NCI-H82 treated with DMSO at 0.1 percent for 48 hours (cell line): ENCODE data around the gene PGM2.

Experiments
- DNase-seq: peaks from one replicate; lab custom pipeline; 2025; ENCODE audit not compliant: unreplicated experiment; lab: John Stamatoyannopoulos, UW

The PGM2 gene

GRCh38 chr4:37896206-37896860 is 69.8 kb downstream of the PGM2 start:
- DNase-seq = no peak

GRCh38 chr4:37902212-37902611 is 75.7 kb downstream of the PGM2 start:
- no peak for DNase-seq

GRCh38 chr4:37902738-37903693 is 76.5 kb downstream of the PGM2 start:
- DNase-seq = no peak

GRCh38 chr4:37903901-37904300 is 77.4 kb downstream of the PGM2 start:
- DNase-seq = no peak

DNA sequence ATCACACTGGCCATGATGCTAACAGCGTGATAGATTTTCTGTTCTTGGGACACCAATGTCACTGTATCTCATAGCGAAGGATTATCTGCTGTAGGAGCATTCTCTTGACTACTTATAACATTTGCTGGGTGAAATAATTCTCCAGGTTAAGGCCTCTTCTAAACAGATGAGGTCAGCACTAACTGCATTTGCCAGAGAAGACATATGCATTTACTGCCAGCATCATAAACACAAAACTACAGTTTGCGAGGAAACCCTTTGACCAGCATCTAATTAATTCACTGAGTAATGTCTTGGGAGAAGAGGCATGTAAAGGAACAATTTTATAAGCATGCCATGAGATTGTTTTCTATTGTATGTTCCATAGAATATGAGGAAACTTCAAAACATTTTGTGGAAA is 78.3 kb downstream of the PGM2 start:
- DNase-seq = no peak

GRCh38 chr4:37905533-37906169 is 79.2 kb downstream of the PGM2 start:
- DNase-seq = no peak

DNA sequence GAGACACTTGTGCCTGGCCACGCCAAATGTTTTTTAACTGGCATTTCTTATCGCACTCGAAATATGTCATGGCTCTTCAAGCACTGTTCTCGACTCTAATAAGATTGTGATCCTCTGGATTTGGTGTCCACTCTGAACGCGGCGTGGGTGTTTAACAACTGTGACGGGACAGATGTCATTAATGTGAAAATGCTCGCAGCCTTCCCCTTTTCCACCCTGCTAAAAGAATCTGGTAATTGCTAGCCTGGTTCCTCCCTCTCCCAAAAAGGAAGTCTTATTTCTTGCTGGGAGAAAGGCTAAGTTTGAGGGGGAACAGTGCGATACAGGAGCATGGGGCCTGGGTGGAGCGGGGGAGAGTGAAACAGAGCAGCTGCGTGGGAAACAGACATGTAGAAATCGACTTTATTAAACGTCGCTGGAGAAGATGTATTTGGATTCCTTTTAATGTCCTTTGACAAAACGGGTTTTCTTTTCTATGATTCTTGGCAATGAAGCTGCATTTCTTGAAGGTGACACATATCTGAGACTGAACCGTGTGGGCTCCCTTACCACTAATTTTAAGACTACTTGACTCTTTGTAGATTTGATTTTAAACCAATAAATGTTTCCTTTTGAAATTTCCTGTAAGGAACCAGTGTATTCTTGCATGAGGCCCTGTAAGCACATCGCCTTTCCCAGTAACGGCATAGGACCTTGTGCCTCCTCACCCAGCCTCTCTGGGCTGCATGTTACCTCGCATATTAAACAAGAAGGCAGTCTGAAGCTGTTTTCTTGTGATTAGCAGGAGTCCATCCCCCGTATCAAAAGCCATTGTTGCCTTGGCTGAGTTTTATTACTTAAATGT is 82.2 kb downstream of the PGM2 start:
- no peak for DNase-seq

- DNase-seq = no peak
Measured at GRCh38 chr4:37909332-37910090, 83.0 kb downstream of the PGM2 start.

GRCh38 chr4:37910091-37910486 is 83.6 kb downstream of the PGM2 start:
- DNase-seq = no peak
